Endothelial cell of umbilical vein (primary cell): ENCODE results near the gene ABR.

Experiments
- CTCF ChIP-seq, 2 donors: IDR thresholded peaks; 1 replicate in 1 of 2; 2 replicates in 1 of 2; pipeline ENCODE4 v1.5.1; 2011; ENCODE audit warnings: low read length in 2 of 2, mild to moderate bottlenecking in 2 of 2, moderate library complexity in 2 of 2, control low read depth in 1 of 2, inconsistent platforms in 1 of 2, low read depth in 1 of 2; ENCODE audit not compliant: insufficient read depth in 1 of 2; ENCODE audit errors: extremely low read depth in 1 of 2
- EZH2 ChIP-seq: IDR thresholded peaks from 2 replicates; pipeline ENCODE4 v1.6.1; 2012; ENCODE audit warnings: borderline replicate concordance, low read depth, mild to moderate bottlenecking, moderate library complexity, low read length, inconsistent platforms; ENCODE audit not compliant: severe bottlenecking
- POLR2A ChIP-seq: IDR thresholded peaks from 2 replicates; pipeline ENCODE4 v1.6.1; 2012; ENCODE audit warnings: low read depth, mild to moderate bottlenecking, control low read depth, low read length
- POLR2AphosphoS5 ChIP-seq: IDR thresholded peaks from 2 replicates; pipeline ENCODE4 v1.6.1; 2012; ENCODE audit warnings: low read depth, mild to moderate bottlenecking, control low read depth, low read length, moderate library complexity; ENCODE audit not compliant: insufficient read depth

DNA sequence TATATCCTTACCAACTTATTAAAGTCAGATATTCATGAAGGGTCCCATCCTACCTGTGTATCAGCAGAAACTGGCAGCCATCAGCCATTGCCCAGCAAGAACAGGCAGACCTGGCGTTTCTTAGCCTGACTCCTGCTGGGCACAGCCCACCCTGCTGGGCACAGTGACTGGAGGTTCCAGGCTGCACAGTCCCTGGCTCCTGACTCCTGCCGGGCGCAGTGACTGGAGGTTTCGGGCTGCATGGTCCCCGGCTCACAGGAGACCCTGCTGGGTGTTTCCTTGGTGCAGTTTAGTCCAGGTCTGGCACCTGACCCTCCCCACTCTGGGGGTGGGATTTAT is 176.2 kb downstream of the ABR start:
- TF ChIP-seq CTCF (IDR thresholded peaks at IDR 0.05; ENCODE audit: extremely low read depth in 1 of 2, insufficient read depth in 1 of 2, low read depth in 1 of 2, low read length in 2 of 2) (no peak), POLR2A (no peak), EZH2 (no peak), POLR2AphosphoS5 (no peak)
